Activated T-cell treated with anti-CD3 and anti-CD28 coated beads, Interleukin-2, amount 50 U/mL, for 1 hour (primary cell): ENCODE results near the gene FNDC5.
"Not testable (repeated sequence)": the region's sequence is repeated elsewhere in the genome, so short reads cannot be mapped to it uniquely, and the experiment has no call there.

Experiments used
- DNase-seq: peaks from one replicate; pipeline ENCODE4 v3.0.0-alpha.2; 2020

FNDC5 gene

DNA sequence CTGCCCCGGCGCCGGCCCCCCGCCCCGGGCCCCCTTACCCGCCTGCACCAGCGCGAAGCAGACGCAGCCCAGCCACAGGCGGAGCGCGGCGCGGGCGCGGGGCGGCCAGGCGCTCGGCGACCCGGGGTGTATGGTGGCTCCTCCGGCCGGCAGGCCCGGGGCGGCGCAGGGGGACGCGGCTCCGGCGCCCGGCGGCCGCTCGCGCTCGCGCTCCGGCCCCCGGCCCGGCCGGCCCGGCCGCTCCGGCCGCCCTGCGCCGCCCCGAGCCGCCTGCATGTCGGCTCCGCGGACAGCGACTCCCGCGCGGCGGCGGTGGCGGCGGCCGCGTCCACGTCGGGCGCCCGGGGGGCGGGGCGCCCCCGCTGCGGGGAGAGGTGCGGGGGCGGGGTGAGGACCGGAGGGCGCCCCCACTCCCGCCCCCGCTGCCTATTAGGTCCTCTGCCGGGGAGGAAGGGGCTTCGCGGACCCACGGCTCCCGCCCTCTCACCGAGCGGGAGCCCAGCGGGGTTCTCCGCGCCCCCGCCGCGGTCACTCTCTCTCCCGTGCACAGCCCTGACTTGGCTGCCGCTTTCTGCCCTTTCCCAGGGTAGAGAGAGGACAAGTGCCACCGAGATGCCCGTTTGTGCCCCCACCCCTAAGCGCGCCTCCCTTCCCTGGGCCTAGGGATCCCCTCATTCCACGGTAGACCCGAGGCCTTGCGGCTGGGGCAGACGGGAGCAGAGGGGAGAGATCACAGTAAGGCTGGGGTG is at the start of gene FNDC5:
FNDC5 (minus strand) TSS at position 298 of the 749 bp plus-strand sequence.
- no peak for DNase-seq

DNA sequence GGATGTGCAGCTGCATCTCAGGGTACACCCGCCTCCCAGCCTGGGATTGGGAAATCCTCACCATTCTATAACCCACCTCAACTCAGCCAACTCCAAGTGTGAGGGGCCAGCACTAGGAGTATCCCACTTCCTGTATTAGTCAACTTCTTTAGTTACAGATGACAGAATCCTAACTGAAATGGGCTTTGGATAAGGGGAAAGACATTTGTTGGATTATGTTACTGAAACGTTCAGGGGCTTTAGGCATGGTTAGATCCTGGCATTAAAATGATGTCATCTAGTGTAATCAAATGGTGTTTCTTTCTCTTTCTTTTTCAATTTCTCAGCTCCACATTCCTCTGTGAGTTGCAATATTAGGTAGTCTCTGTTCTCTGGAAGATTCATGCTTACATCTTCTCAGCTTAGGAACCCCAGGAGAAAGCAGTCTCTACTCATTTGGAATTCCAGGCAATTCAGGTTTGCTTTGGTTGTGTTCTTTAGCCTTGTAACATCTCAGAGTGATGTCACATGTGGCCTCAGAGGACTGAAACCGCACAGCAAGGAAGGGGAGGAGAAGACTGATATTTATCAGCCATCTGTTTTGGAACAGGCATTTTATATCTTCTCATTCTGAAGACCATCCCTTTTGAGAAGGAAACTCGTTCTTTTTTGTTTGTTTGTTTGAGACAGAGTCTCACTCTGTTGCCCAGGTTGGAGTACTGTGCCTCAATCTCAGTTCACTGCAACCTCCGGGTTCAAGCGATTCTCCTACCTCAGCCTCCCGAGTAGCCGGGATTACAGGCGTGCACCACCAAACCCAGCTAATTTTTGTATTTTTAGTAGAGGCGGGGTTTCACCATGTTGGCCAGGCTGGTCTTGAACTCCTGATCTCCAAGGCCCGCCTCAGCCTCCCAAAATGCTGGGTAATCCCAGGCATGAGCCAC is 49.4 kb upstream of the FNDC5 start:
- DNase-seq: no peak

GRCh38 chr1:32918179-32918578 is 47.5 kb upstream of the FNDC5 start:
- no peak for DNase-seq

DNA sequence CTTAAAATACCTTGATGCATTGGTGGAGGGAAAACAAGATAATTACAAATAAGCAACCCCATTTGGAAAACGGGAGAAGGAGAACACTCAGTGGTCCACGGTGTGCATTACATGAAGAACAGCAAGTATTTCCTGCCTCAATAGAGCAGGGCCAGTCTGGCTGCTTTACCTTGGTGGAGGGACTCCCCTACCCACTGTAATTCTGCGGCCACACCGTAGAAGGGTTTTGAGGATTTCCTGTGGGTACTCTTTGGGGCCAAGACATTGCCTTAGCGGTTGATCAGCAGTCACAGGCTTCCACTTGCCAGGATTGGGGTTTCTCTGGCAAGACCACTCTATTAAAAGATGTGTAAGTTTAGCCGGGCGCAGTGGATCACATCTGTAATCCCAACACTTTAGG is 46.8 kb upstream of the FNDC5 start:
- no peak for DNase-seq

DNA sequence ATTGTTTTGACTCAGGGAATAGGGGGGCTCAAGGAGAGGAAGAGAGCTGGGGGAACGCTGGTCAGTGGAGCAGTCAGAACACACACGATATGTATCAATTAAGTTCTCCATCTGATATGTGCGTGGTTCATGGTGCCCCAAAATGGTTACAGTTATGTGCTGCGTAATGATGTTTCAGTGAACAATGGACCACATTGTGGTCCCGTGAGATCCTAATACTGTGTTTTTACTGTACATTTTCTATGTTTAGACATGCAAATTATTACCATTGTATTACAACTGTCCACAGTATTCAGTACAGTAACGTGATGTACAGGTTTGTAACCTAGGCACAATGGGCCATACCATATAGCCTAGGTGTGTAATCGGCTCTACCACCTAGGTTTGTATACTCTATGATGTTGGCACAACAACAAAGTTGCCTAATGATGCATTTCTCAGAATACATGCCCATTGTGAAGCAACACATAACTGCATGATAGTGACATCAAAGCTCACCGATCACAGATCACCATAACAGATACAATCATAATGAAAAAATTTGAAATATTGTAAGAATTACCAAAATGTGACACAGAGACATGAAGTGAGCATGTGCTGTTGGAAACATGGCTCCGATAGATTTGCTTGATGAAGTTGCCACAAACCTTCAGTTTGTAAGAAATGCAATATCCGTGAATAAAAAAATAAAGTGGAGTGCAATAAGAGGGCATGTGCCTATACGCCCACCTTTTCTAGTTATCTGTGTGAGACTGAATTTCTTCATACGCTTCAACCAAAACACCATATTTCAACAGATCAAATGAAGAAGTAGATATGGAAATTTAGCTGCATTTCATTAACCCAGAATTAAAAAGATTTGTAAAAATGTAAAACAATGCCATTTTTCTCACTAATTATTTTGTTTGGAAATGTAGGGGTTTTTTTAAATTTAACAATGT is 45.3 kb upstream of the FNDC5 start:
- DNase-seq: no peak

GRCh38 chr1:32910319-32910718 is 39.6 kb upstream of the FNDC5 start:
- DNase-seq: no peak

DNA sequence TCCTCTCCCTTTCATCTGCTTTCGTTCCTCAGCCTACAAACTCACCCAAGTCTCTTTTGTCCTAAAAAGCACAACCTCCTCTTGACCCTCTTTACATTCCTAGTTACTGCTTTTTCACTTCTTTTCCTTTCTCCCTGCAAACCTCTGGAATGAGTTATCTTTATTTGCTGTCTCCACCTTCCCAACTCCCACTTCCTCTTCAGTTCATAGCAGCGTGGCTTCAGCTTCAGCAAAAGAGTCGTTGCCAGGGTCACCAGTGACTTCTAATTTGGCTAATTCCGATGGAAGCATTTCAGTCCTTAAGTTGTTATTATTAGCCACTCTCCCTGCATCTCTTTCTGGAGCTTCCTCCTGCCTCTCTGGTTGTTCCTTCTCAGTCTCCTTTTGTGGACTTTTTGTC is 36.7 kb upstream of the FNDC5 start:
- no peak for DNase-seq

GRCh38 chr1:32906654-32907053 is 35.9 kb upstream of the FNDC5 start:
- no peak for DNase-seq

DNA sequence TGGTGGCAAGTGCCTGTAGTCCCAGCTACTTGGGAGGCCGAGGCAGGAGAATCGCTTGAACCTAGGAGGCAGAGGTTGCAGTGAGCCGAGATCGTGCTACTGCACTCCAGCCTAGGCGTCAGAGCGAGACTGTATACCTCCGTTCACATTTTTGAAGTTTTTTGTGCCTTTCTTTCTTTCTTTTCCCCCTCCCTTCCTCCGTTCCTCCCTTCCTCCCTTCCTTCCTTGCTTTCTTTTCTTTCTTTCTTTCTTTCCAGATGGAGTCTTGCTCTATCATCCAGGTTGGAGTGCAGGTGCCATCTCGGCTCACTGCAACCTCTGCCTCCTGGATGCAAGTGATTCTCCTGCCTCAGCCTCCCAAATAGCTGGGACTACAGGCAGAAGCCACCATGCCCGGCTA is 34.9 kb upstream of the FNDC5 start:
- not testable (repeated sequence) for DNase-seq

DNA sequence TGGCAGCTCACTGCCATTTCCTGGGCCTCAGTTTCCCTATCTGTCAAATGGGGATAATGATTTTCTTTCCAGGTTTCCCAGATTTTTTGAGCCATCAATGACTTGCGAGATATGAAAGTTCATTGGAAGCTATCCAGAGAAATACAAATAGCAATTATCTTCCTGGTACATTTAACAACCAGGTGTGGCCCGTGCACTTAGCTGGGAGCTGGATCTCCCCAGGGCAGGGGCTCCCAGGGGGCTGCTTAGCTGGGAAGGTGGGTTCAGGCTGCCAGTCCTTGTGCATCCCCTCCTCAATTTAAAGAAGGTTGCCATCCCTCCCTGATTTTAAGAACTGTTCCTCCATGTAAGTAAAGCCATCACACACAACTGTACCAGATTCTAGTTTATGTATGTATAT is 34.1 kb upstream of the FNDC5 start:
- DNase-seq: no peak

- DNase-seq: no peak
These were observed 33.5 kb upstream of the FNDC5 start for GRCh38 chr1:32903991-32904785.

DNA sequence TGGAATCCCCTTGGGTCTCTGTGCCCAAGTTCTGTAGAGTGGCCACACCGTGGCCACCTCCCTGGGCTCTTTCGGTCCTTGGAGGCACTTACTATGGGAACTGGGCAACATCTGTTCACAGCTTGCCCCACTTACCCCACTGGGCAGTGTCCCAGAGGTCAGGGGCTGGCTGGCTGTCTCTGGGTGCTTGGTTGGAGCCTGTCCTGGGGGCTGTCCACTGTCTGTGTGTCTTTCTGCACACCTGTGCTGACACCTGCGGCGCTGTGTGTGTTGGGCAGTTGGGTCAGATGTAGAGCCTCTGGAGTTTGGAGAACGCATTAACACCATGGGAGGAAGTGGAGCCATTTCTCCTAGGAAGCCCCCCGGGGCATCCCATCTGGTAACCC is 31.8 kb upstream of the FNDC5 start:
- DNase-seq: no peak

DNA sequence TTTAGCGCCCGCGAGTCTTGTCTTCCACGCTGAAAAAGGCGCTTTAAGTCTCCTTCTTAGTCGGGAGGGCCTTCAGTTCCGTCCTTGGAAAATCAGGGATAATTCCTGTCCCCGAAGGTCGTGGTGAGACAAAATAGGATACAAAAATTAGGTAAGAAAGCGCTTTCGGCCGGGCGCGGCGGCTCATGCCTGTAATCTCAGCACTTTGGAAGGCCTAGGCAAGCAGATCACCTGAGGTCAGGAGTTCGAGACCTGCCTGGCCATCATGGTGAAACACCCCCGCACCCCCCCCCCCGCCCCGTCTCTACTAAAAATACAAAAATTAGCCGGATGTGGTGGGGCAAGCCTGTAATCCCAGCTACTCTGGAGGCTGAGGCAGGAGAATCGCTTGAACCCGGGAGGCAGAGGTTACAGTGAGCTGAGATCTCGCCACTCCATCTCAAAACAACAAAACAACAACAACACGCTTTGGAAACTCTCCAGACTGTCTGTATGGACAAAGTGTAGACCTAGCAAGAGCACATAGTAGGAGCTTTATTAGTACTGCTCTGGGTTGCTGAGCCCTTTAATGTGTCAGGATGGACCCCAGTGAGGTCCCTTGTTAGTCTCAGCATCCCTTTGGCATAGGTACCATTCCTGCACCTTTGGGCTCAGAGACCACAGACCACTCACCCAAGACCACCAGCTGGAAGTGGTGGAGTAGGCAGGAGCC is 31.3 kb upstream of the FNDC5 start:
- DNase-seq: no peak

GRCh38 chr1:32900956-32901822 is 30.5 kb upstream of the FNDC5 start, which contains the start of gene TMEM54:
Gene TMEM54 (minus strand): TSS chr1:32901389. CDS start chr1:32901238, 151 bp downstream.
- DNase-seq: no peak

DNA sequence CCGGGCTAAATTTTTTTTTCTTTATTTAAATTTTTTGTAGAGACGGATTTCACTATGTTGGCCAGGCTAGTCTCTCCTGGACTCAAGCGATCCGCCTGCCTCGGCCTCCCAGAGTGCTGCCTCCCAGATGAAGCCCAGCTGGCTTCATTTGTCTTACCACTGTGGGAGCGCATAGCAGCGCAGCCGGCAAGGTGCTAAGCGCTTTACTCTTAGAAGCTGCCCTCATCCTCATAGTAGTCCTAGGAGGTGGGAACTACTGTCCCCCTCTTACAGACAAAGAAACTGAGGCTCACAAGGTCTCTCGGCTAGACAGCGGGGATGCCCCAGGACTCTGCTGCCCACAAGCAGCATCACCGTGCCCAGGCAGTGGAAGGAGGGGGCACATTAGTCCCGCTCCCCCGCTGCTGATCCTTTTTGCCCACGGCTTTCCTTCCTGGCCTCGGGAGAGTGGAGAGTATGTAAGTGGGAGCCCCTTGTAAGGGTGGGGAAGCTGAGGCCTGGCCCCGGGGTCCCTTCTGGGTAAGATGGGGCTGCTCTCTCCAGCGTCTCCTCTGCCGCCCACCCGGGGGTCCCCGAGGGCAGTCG is 29.8 kb upstream of the FNDC5 start:
- no peak for DNase-seq

DNA sequence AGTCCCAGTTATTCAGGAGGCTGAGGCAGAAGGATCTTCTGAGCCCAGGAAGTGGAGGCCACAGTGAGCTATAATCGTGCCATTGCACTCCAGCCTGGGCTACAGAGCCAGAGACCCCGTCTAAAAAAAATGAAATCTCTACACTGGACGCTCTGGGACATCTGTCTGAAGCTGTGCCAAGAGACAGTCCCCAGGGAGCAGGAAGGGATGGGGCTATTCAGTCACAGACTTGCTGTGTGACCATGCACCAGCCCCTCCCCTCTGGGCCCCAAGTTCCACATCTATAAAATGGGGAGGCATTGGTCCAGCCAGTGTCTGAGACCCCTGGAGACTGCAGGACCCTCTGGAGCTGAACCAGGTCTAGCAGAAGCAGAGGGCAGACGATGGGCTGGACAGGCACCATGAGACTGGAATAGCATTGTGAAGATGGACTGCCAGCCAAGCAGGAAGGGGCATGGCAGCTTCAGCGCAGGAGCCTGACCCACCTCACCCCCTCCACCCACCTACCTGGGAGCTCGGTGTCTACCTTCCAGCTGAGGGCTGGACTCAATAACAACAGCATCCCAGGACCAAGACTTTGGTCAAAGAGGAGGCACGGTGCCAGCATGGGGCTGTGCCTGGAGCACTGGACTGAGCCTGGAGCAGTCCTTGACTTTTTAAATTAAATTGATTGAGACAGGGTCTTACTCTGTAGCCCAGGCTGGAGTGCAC is 29.0 kb upstream of the FNDC5 start:
- DNase-seq: no peak

GRCh38 chr1:32898958-32899357 is 28.2 kb upstream of the FNDC5 start:
- no peak for DNase-seq

GRCh38 chr1:32898056-32898455 is 27.3 kb upstream of the FNDC5 start:
- no peak for DNase-seq
